ENCODE data around the gene GKN2.
"Not testable (repeated sequence)": the region's sequence is repeated elsewhere in the genome, so short reads cannot be mapped to it uniquely, and the experiment has no call there.

The GKN2 gene

DNA sequence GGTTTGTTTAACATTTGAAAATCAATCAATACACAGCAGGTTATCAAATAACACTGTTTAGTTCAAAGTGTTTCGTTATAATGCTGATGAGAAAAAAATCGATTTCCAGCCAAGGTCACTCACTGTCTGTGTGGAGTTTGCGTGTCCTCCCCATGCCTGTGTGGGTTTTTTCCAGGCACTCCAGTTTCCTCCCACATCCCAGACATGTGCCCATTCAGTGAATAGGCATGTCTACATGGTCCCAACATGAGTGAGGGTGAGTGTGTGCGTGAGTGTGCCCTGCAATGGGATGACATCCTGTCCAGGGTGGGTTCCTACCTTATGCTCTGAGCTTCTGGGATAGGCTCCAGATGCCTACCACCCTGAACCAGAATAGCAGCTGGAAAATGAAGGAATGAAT lies 8.7 kb upstream of the GKN2 start:
- H3K36me3 ChIP-seq = no peaks in the 10 kb centered on the region
- H3K27ac ChIP-seq = no peak overlapping the region
- TF ChIP-seq, protein P1, sequence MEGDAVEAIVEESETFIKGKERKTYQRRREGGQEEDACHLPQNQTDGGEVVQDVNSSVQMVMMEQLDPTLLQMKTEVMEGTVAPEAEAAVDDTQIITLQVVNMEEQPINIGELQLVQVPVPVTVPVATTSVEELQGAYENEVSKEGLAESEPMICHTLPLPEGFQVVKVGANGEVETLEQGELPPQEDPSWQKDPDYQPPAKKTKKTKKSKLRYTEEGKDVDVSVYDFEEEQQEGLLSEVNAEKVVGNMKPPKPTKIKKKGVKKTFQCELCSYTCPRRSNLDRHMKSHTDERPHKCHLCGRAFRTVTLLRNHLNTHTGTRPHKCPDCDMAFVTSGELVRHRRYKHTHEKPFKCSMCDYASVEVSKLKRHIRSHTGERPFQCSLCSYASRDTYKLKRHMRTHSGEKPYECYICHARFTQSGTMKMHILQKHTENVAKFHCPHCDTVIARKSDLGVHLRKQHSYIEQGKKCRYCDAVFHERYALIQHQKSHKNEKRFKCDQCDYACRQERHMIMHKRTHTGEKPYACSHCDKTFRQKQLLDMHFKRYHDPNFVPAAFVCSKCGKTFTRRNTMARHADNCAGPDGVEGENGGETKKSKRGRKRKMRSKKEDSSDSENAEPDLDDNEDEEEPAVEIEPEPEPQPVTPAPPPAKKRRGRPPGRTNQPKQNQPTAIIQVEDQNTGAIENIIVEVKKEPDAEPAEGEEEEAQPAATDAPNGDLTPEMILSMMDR (IDR thresholded peaks at IDR 0.05) = no peak
- H3K4me1 ChIP-seq (ENCODE audit: control insufficient read depth in 1 of 2, insufficient read depth in 1 of 2, low read depth in 1 of 2, low read length in 1 of 2) = no peaks in the 10 kb centered on the region
- no peaks in the 10 kb centered on the region for H3K27me3 ChIP-seq
- H3K4me3 ChIP-seq (ENCODE audit: low read depth in 1 of 2, low read length in 1 of 2) = no peak overlapping the region
- H3K9me3 ChIP-seq = no peaks in the 10 kb centered on the region

DNA sequence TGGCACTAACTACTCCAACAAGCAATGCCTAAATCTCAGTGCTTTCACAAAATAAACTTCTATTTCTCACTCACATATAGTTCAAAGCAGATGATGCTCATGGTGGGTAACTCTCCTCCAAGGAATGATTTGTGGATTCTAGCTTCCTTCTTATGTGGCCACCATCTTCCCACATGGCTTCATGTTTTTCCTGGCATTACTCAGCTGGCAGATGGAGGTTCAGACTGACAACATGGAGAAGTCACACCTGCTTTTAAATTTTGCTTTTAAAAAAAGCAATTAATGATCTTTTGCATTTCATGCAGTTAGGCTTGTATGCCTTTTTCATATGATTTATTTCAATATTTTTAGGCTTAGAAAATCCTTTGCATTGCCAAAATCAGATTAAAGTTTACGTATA lies 6.3 kb upstream of the GKN2 start:
- Histone ChIP-seq H3K36me3 (no peaks in the 10 kb centered on the region), H3K27me3 (no peaks in the 10 kb centered on the region), H3K4me1 (ENCODE audit: control insufficient read depth in 1 of 2, insufficient read depth in 1 of 2, low read depth in 1 of 2, low read length in 1 of 2) (no peaks in the 10 kb centered on the region), H3K27ac (no peak overlapping the region), H3K4me3 (ENCODE audit: low read depth in 1 of 2, low read length in 1 of 2) (no peak overlapping the region), H3K9me3 (no peaks in the 10 kb centered on the region)
- TF ChIP-seq, protein P1 (IDR thresholded peaks at IDR 0.05) = no peak

DNA sequence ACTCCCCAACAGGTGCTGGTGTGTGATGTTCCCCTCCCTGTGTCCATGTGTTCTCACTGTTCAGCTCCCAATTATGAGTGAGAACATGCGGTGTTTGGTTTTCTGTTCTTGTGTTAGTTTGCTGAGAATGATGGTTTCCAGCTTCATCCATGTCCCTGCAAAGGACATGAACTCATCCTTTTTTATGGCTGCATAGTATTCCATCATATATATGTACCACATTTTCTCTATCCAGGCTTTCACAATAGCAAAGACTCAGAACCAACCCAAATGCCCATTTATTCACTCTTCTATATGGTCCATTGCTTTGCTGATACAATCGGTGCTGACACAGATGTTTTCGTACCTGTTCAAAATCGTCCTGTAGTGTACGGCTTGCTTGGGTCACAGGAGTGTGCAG lies 2.7 kb upstream of the GKN2 start:
- H3K4me3 ChIP-seq (ENCODE audit: low read depth in 1 of 2, low read length in 1 of 2) = not testable (repeated sequence)

DNA sequence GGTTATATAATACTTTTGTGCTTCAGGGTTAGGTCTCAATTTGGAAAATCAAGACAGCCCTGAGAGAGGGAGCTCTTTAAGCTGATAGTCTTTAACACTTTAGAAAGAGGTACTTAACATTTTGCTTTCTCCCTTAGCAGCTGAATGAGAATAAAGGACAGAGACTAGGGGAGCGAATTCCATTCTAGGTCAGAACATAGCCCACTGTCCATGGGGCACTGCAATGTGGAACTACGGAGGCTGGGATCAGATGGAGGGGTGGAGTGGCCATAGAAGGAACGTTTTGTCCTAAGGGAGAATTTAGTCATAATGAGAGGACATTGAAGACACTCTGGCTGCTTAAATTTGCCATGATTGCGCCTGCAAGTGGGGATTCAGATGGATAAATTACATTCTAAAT lies 794 bp downstream of the GKN2 start:
- Histone ChIP-seq H3K27ac (no peak overlapping the region), H3K4me3 (ENCODE audit: low read depth in 1 of 2, low read length in 1 of 2) (no peak overlapping the region), H3K27me3 (no peaks in the 10 kb centered on the region), H3K36me3 (no peaks in the 10 kb centered on the region), H3K9me3 (no peaks in the 10 kb centered on the region), H3K4me1 (ENCODE audit: control insufficient read depth in 1 of 2, insufficient read depth in 1 of 2, low read depth in 1 of 2, low read length in 1 of 2) (no peaks in the 10 kb centered on the region)
- TF ChIP-seq, protein P1 (IDR thresholded peaks at IDR 0.05) = no peak

More for the DNA sequence above, 2.7 kb upstream of the GKN2 start:
- H3K9me3 ChIP-seq; H3K27ac ChIP-seq; H3K4me1 ChIP-seq (ENCODE audit: control insufficient read depth in 1 of 2, insufficient read depth in 1 of 2, low read depth in 1 of 2, low read length in 1 of 2); H3K36me3 ChIP-seq; H3K27me3 ChIP-seq: not testable (repeated sequence)

DNA sequence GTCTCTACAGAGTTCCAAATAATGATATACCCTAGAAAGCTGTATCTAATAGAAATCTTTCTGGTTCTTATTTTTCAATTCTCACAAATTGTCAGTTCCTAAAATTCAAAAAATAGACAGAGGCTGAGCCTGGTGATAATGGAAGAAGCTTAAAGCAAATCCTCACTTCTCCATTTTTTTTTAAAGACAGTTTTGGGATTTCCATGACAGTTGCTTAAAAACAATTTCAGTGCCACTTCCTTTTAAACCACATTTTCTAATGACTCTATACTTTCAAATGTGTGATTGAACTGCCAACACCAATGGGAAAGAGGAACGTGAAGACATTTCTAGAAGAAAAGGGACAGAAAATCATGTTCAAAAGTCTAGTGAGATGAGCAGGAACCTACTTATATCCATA lies 4.0 kb downstream of the GKN2 start:
- Histone ChIP-seq H3K4me1 (ENCODE audit: control insufficient read depth in 1 of 2, insufficient read depth in 1 of 2, low read depth in 1 of 2, low read length in 1 of 2) (no peaks in the 10 kb centered on the region), H3K36me3 (no peaks in the 10 kb centered on the region), H3K9me3 (no peaks in the 10 kb centered on the region), H3K4me3 (ENCODE audit: low read depth in 1 of 2, low read length in 1 of 2) (no peak overlapping the region), H3K27me3 (no peaks in the 10 kb centered on the region), H3K27ac (no peak overlapping the region)
- TF ChIP-seq, protein P1 (IDR thresholded peaks at IDR 0.05) = no peak

DNA sequence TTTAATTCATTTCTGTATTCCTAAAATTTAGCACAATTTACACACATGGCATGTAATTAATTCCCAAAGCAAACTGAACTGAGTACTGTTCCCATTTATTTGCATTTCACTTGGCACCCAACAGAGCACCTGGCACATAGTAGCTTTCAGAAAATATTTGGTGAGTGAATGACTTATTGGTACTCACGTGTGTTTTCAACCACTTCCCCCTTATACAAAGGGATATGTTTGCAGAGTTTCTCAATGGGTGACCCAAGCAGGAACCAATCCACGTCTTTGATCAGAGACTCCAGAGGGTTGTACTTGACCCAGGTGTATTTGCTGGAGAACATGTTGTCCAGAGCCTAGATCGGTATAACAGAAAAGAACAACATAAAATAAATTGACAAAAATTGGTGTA lies 6.6 kb downstream of the GKN2 start:
- Histone ChIP-seq H3K9me3 (no peaks in the 10 kb centered on the region), H3K4me3 (ENCODE audit: low read depth in 1 of 2, low read length in 1 of 2) (no peak overlapping the region), H3K4me1 (ENCODE audit: control insufficient read depth in 1 of 2, insufficient read depth in 1 of 2, low read depth in 1 of 2, low read length in 1 of 2) (no peaks in the 10 kb centered on the region), H3K27ac (no peak overlapping the region), H3K27me3 (no peaks in the 10 kb centered on the region), H3K36me3 (no peaks in the 10 kb centered on the region)
- TF ChIP-seq, protein P1 (IDR thresholded peaks at IDR 0.05) = no peak
